ENCODE data around the gene NAXE. TPM values are rescaled to one million over a fixed set of nuclear protein-coding genes. Genes with fewer than 3 reads are reported as not detected.

NAXE gene
- polyA plus RNA-seq, 1 experiment, result 29.9 TPM

DNA sequence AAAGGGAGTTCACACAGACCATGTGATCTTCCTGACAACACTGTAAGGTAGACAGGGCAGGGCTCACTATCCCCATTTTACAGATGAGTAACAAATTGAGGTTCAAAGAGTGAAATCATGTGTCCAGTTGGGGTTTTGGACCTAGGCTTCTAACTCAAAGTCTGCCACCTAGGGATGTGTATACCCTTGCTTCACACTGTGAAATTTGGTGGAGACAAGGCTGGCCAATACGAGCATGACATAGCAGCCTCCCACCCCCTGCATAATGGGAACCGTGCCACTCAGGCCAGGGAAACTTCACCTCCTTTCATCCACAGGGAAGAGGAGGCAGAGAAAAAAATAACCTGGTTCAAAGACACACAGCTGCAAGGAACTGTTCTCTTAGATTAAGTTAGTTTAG is 26.1 kb upstream of the NAXE start:
- Histone ChIP-seq H3K4me3 (ENCODE audit: low read depth, low read length) (no peak overlapping the region), H3K27me3 (ENCODE audit: control insufficient read depth, insufficient read depth, low read length) (no peaks in the 10 kb centered on the region), H3K9me3 (ENCODE audit: control insufficient read depth, insufficient read depth, low read length) (no peaks in the 10 kb centered on the region), H3K27ac (ENCODE audit: low read depth, low read length) (peak overlapping the region; percentile 21)
- ChIA-PET POLR2A (interaction anchor here (1.0 kb wide), 1 partner anchor 10 kb away, joined by 3 read pairs; no protein-coding TSS in a partner anchor), CTCF (no interaction called here)
- TF ChIP-seq, protein P1, sequence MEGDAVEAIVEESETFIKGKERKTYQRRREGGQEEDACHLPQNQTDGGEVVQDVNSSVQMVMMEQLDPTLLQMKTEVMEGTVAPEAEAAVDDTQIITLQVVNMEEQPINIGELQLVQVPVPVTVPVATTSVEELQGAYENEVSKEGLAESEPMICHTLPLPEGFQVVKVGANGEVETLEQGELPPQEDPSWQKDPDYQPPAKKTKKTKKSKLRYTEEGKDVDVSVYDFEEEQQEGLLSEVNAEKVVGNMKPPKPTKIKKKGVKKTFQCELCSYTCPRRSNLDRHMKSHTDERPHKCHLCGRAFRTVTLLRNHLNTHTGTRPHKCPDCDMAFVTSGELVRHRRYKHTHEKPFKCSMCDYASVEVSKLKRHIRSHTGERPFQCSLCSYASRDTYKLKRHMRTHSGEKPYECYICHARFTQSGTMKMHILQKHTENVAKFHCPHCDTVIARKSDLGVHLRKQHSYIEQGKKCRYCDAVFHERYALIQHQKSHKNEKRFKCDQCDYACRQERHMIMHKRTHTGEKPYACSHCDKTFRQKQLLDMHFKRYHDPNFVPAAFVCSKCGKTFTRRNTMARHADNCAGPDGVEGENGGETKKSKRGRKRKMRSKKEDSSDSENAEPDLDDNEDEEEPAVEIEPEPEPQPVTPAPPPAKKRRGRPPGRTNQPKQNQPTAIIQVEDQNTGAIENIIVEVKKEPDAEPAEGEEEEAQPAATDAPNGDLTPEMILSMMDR (IDR thresholded peaks at IDR 0.05; ENCODE audit: low read depth, low read length), result no peak
- DNase-seq (ENCODE audit: low read depth, low spot score), result no peak

DNA sequence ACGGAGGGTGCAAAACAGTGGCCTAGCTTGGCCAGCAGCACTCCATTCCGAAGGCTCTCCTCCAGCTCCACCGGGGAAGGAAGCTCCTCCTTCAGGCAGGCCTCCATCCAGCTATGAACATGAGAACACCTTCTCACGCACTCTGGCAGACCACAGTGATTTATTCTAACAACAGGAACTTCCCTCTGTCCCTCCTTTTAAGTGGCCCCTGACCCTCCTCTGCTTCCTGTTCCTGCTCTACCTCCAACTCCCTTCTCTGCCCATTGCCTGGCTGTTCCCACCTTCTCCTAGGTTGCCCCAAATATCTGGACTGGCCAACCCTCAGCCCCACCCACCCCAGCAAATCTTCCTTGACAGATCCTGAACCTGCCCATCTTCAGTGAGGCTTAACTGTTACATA is 25.1 kb upstream of the NAXE start:
- ChIA-PET CTCF (interaction anchor here (0.6 kb wide), 1 partner anchor 17 kb away, joined by 3 read pairs; no protein-coding TSS in a partner anchor), POLR2A (interaction anchor here (0.5 kb wide), 1 partner anchor 112 kb away, joined by 3 read pairs; no protein-coding TSS in a partner anchor)
- Histone ChIP-seq H3K9me3 (ENCODE audit: control insufficient read depth, insufficient read depth, low read length) (no peaks in the 10 kb centered on the region), H3K4me3 (ENCODE audit: low read depth, low read length) (no peak overlapping the region), H3K27ac (ENCODE audit: low read depth, low read length) (no peak overlapping the region), H3K27me3 (ENCODE audit: control insufficient read depth, insufficient read depth, low read length) (no peaks in the 10 kb centered on the region)
- no peak for DNase-seq (ENCODE audit: low read depth, low spot score)
- TF ChIP-seq, protein P1 (IDR thresholded peaks at IDR 0.05; ENCODE audit: low read depth, low read length), result no peak

DNA sequence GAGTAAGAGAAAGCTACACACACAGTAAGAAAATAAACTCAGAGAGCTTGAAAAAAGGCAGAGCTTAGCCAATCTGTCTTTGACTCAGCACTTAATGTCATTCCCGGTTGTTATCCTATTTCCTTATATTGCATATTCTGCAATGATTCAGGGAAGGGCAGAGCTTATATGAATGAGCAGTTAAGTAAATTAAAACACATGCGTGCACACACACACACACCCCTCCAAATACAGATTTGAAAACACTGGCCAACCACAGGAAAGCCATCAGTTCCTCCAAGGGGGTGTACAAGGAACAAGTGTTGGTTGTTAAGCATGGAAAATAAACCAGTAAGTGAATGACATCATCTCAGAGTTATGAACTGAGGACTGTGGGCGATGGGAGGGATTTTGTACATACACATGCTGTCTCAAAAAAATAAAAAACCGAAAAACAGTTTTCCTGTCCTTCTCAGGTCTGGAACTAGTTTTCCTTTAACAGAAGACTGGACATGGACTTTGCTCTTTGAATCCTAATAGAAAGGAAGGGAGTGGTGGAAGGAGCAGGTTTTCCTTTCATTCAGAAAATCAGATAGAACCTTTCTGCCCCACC is 20.2 kb upstream of the NAXE start:
- ChIA-PET POLR2A (interaction anchor here (0.7 to 1.4 kb wide), 8 partner anchors 21 to 186 kb away, joined by 3 to 7 read pairs (median 4); partner anchors contain the start of genes MEF2D and NAXE), CTCF (interaction anchor here (0.7 to 2.6 kb wide), 6 partner anchors 37 to 185 kb away, joined by 3 to 18 read pairs (median 6); no protein-coding TSS in a partner anchor)
- Histone ChIP-seq H3K4me3 (ENCODE audit: low read depth, low read length) (peak overlapping the region; percentile 75), H3K9me3 (ENCODE audit: control insufficient read depth, insufficient read depth, low read length) (no peaks in the 10 kb centered on the region; the same call in 1 of the 2 replicates), H3K27ac (ENCODE audit: low read depth, low read length) (peak overlapping the region; percentile 76), H3K27me3 (ENCODE audit: control insufficient read depth, insufficient read depth, low read length) (peaks cover 9% of the 10 kb centered on the region)
- TF ChIP-seq, protein P1 (IDR thresholded peaks at IDR 0.05; ENCODE audit: low read depth, low read length), result no peak
- DNase-seq (ENCODE audit: low read depth, low spot score), result peak; percentile 88

DNA sequence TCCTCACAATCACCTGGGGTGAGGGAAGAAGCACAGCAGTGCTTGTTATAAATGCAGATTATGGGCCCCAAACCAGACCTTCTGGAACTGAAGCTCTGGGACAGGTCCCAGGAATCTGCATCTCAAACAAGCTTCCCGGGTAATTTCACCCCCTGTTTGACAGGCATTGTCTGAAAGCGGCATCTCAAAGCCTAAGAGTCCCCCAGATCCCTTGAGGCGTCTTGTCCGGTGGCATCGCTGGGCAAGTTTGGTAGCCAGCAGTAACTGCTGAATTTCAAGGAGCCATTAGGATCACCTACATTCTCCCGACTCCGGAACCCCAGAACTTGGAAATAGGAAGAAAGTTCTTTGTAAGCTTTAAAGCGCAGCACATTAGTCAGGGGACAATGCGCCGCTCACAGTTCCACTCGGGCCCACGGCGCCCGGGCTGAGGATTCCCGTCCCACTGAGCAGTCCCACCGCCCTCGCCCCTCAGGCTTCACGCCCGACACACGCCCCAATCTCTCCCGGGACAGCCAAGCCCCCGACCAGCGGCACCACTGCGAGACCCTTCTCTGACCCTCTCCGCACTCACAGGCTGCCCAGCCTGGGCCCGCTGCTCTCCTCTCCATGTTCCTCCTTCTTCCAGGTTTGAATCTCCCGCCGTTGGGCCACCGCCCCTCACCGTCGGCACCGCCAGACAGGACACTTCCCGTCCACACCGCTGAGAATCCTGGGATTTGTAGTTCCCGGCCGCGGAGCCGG is 19.5 kb upstream of the NAXE start, which contains the start of gene IQGAP3:
Gene IQGAP3, minus strand, starts transcription at position 647 of the 744 bp plus-strand sequence. Its CDS starts 36 bp downstream, at position 611.
- ChIA-PET CTCF (interaction anchor here (0.7 to 2.6 kb wide), 3 partner anchors 37 to 186 kb away, joined by 6 to 18 read pairs (median 10); no protein-coding TSS in a partner anchor), POLR2A (interaction anchor here (1.0 to 1.4 kb wide), 4 partner anchors 20 to 96 kb away, joined by 3 to 7 read pairs (median 4); partner anchors contain the start of genes MEF2D and NAXE)
- Histone ChIP-seq H3K9me3 (ENCODE audit: control insufficient read depth, insufficient read depth, low read length) (no peaks in the 10 kb centered on the region; the same call in 1 of the 2 replicates), H3K27me3 (ENCODE audit: control insufficient read depth, insufficient read depth, low read length) (peaks cover 9% of the 10 kb centered on the region), H3K4me3 (ENCODE audit: low read depth, low read length) (peak within 1 kb of the TSS; percentile 75), H3K27ac (ENCODE audit: low read depth, low read length) (peak within 1 kb of the TSS; percentile 76)
- DNase-seq (ENCODE audit: low read depth, low spot score), result peak; percentile 47
- TF ChIP-seq, protein P1 (IDR thresholded peaks at IDR 0.05; ENCODE audit: low read depth, low read length), result no peak
